ENCODE data around the gene DCTPP1.

The DCTPP1 gene

DNA sequence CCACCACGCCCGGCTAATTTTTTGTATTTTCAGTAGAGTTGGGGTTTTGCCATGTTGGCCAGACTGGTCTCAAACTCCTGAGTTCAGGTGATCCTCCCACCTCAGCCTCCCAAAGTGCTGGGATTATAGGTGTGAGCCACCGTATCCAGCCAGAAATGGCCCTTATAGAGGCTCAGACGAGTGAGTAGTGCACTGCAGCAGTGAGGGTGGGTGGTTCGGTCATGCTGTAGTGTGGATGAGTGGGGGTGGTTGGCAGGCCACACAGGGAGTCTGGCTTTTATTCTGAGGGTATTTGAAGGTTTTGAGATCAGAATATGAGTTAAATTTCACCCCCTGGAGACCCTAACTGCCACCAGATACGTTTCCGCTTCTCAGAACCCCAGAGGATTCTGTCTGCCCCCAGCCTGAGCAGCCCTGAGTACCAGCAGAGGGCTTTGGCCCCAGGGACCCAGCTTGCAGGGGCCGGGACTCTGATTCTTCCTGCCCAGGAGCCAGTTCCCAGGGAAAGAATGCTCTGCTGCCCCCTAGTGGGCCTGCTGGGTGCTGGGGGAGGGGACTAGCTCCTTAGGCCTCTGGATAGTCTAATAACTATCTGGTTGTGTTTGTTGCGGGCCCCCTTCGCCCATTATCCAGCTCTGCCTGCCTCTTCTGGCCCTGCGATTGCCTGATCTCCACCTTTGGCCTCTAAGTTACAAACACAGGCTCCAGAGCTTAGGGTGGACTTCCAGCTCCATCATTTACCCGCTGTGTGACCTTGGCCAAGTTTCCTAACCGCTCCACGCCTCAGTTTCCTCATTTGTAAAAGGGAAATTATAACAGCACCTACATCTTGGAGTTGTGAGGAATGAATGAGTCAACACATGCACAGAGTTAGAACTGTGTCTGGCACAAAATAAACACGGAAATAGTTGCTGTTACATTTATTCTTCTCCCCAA, 20.4 kb downstream of the DCTPP1 start:
- peak; percentile 89 for DNase-seq (ENCODE audit: low read depth)
- TF ChIP-seq, protein P1, sequence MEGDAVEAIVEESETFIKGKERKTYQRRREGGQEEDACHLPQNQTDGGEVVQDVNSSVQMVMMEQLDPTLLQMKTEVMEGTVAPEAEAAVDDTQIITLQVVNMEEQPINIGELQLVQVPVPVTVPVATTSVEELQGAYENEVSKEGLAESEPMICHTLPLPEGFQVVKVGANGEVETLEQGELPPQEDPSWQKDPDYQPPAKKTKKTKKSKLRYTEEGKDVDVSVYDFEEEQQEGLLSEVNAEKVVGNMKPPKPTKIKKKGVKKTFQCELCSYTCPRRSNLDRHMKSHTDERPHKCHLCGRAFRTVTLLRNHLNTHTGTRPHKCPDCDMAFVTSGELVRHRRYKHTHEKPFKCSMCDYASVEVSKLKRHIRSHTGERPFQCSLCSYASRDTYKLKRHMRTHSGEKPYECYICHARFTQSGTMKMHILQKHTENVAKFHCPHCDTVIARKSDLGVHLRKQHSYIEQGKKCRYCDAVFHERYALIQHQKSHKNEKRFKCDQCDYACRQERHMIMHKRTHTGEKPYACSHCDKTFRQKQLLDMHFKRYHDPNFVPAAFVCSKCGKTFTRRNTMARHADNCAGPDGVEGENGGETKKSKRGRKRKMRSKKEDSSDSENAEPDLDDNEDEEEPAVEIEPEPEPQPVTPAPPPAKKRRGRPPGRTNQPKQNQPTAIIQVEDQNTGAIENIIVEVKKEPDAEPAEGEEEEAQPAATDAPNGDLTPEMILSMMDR (IDR thresholded peaks at IDR 0.05; ENCODE audit: low read length, missing control alignments), result peak; percentile 93
- H3K4me3 ChIP-seq (replicated peaks; ENCODE audit: low read depth, low read length), result no peak overlapping the region

DNA sequence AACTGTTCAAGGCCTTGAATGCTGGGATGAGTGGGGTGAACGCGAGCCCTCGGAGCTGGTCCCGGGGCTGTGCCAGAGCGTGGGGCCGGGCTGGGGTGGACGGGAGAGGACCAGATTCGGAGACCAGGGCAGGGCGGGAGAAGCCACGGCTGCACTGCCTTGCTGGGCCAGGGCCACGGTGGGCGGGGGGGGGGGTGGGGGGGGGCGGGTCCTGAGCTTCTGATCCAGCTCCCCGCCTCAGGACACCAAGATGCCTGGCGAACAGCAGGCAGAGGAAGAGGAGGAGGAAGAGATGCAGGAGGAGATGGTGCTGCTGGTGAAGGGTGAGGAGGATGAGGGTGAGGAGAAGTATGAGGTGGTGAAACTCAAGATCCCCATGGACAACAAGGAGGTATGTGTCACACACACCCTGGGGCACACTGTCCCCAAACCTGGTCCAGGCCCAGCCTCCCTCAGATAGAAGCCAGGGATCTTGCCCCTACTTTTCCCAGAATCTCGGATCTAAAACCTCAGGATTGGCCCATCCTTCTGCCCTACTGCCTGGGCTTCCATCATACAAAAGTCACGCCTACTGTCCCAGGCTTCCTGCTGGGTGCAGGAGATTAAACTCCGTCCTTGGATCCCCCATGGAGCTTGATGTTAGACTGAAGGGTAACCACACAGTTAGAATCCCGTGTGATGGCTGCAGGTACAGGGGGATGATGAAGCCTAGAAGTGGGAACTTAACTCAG, 21.9 kb downstream of the DCTPP1 start:
- H3K4me3 ChIP-seq (replicated peaks; ENCODE audit: low read depth, low read length), result peak overlapping the region; percentile 73
- DNase-seq (ENCODE audit: low read depth), result no peak
- TF ChIP-seq, protein P1 (IDR thresholded peaks at IDR 0.05; ENCODE audit: low read length, missing control alignments), result no peak

DNA sequence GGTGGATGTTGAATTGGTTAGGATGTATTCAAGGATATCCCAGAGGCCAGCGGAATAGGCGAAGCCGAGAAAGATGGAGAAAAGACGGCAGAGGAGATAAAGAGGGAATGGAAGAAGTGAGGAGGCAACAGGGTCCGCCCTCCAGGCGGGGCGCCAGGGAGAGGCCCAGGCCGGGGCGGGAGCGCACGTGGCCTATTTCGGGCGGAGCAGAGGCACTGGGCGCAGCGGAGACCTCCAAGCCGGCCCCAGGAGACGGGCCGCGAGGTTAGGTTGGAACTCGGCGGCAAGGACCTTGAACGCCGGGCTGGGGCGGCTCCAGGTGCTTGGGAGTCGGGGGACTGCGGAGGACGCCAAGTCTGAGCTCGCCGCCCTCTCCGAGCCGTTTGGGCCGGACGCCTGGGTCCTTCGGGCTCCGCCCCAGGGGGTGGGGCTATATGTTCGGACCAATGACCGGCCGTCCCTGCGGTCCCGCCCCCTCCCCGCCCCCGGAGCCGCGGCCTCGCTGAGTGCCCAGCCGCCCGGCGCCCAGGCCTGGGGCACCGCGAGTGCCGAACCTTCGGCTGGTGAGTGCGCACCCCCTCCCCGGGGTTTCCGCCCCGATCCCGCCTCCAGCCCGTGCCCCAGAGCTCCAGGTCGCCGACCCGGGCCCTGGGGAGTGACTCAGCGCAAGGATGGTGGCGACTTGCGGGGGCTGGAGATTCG, 22.6 kb downstream of the DCTPP1 start, which contains the start of gene ZNF771:
TSS of gene ZNF771 (plus strand) at position 505 of the 702 bp plus-strand sequence. CDS start 448 bp downstream, outside the sequence.
- H3K4me3 ChIP-seq (replicated peaks; ENCODE audit: low read depth, low read length), result peak within 1 kb of the TSS; percentile 73
- DNase-seq (ENCODE audit: low read depth), result peak; percentile 86
- TF ChIP-seq, protein P1 (IDR thresholded peaks at IDR 0.05; ENCODE audit: low read length, missing control alignments), result no peak

DNA sequence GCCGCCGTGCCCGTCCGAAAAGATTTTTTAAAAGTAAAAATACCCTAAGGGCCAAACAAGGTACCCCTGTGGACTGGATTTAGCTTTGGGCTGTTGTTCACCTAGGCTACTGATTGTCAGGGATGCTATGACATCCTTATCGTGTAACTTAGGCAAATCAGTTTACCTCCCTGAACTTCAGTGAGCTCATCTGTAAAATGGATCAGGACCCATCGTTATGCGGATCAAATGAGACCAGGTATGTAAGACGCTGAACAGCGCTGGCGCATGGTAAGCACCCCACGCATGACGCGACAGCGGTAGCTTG, 23.1 kb downstream of the DCTPP1 start:
- peak overlapping the region; percentile 73 for H3K4me3 ChIP-seq (replicated peaks; ENCODE audit: low read depth, low read length)
- DNase-seq (ENCODE audit: low read depth), result no peak
- TF ChIP-seq, protein P1 (IDR thresholded peaks at IDR 0.05; ENCODE audit: low read length, missing control alignments), result no peak

DNA sequence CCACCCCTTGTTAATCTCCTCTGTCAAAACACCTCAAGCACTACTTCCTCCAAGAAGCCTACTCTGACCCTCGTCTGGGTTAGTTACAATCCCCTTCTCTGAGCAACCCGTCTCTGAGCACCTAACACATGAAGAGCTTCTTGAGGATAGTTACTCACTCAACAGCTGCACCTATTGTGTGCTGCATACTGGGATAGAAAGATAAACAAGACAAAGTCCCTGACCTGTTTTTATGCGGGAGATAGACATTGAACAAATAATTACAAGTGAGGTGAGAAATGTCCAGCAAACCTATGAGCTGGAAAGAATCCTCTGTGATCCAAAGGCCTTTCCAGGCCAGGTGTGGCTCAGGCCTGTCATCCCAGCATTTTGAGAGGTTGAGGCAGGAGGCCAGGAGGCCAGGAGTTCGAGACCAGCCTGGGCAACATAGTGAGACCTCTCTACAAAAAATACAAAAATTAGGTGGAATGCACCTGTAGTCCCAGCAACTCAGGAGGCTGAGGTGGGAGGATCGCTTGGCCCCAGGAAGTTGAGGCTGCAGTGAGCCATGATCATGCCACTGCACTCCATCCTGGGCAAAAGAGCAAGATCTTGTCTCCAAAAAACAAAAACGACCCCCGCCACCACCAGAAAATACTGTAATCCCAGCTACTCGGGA, 27.9 kb downstream of the DCTPP1 start:
- TF ChIP-seq, protein P1 (IDR thresholded peaks at IDR 0.05; ENCODE audit: low read length, missing control alignments), result no peak
- DNase-seq (ENCODE audit: low read depth), result no peak
- H3K4me3 ChIP-seq (replicated peaks; ENCODE audit: low read depth, low read length), result no peak overlapping the region

DNA sequence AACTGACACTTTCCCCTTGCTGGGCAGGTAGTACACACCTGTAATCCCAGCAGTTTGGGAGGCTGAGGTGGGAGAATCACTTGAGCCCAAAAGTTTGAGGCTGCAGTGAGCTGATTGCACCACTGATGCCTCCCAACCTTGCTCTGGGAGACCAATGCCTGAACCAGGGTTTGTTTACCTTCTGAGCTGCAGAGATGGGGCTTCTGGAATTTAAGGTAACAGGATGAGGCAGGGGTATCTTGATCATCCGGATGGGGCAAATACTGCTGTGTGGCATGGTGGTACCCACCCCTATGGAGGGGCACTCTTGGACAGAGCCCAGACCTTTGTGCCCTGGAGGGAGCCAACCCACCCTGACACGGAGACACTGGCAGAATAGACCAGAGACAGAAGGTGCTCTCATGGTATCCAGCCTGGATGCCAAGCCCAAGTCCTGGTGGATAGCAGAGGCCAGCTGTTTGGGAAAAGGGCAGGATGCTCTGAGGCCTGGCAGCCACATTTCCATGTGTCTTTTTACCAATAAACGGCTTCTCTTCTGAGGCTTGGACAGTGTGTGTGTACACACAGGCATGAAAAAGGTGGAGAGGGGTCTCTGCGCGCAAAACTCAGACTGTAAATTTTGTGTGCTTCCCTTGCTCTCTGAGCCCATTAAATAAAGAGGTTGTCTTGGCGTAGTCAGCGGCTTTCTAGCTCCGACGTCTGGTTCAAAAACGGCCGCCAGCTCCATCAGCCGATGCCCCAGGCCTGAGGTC, 30.2 kb downstream of the DCTPP1 start:
- no peak for DNase-seq (ENCODE audit: low read depth)
- peak overlapping the region; percentile 69 for H3K4me3 ChIP-seq (replicated peaks; ENCODE audit: low read depth, low read length)
- TF ChIP-seq, protein P1 (IDR thresholded peaks at IDR 0.05; ENCODE audit: low read length, missing control alignments), result no peak

Data from fibroblast of pulmonary artery (primary cell).